Astrocyte (in vitro differentiated cells and primary cell): ENCODE results near the gene PLEKHM2. TPM values are rescaled to one million over a fixed set of nuclear protein-coding genes. Genes with fewer than 3 reads are reported as not detected.

ENCODE experiments used
- DNase-seq: peaks from one replicate; pipeline ENCODE4 v3.0.0-alpha.2; 2010; ENCODE audit warnings: low read depth
- FAIRE-seq: peaks from 2 replicates; lab custom pipeline; 2011; peaks lifted over from hg19 to GRCh38; lab: Jason Lieb, UNC
- H2AFZ ChIP-seq: 2 replicates; pipeline ENCODE4 v1.6.0; 2012; ENCODE audit warnings: low read depth, low read length, inconsistent platforms
- H3K27ac ChIP-seq: 2 replicates; pipeline ENCODE4 v1.5.1; 2011; ENCODE audit warnings: low read depth, low read length, inconsistent platforms
- H3K27me3 ChIP-seq: 2 replicates; pipeline ENCODE4 v1.6.0; 2011; ENCODE audit warnings: low read length, inconsistent platforms; ENCODE audit not compliant: insufficient read depth
- H3K36me3 ChIP-seq: 2 replicates; pipeline ENCODE4 v1.5.1; 2011; ENCODE audit warnings: low read length, inconsistent platforms; ENCODE audit not compliant: insufficient read depth
- H3K4me1 ChIP-seq: 2 replicates; pipeline ENCODE4 v1.5.1; 2011; ENCODE audit warnings: low read length, inconsistent platforms; ENCODE audit not compliant: insufficient read depth
- H3K4me2 ChIP-seq: 2 replicates; pipeline ENCODE4 v1.6.0; 2012; ENCODE audit warnings: low read length, inconsistent platforms
- H3K4me3 ChIP-seq: 2 replicates; pipeline ENCODE4 v1.5.1; 2011; ENCODE audit warnings: low read depth, mild to moderate bottlenecking, low read length, inconsistent platforms; ENCODE audit not compliant: insufficient read depth
- H3K79me2 ChIP-seq: 2 replicates; pipeline ENCODE4 v1.6.0; 2012; ENCODE audit warnings: mild to moderate bottlenecking, low read length, inconsistent platforms; ENCODE audit not compliant: insufficient read depth
- H3K9ac ChIP-seq: 2 replicates; pipeline ENCODE4 v1.6.0; 2012; ENCODE audit warnings: mild to moderate bottlenecking, low read length, inconsistent platforms
- H3K9me3 ChIP-seq: 2 replicates; pipeline ENCODE4 v1.5.1; 2012; ENCODE audit warnings: low read depth, mild to moderate bottlenecking, low read length, inconsistent platforms; ENCODE audit not compliant: insufficient read depth
- H4K20me1 ChIP-seq: 2 replicates; pipeline ENCODE4 v1.6.0; 2012; ENCODE audit warnings: low read length, inconsistent platforms; ENCODE audit not compliant: insufficient read depth
- H3K27ac Mint-ChIP-seq: one replicate; pipeline ENCODE4 v1.8.0; 2021; ENCODE audit warnings: mild to moderate bottlenecking, mixed read lengths; ENCODE audit not compliant: unreplicated experiment
- H3K27me3 Mint-ChIP-seq: one replicate; pipeline ENCODE4 v1.8.0; 2021; ENCODE audit warnings: low read depth, mixed read lengths; ENCODE audit not compliant: unreplicated experiment
- H3K36me3 Mint-ChIP-seq: one replicate; pipeline ENCODE4 v1.8.0; 2021; ENCODE audit warnings: low read depth, mixed read lengths; ENCODE audit not compliant: unreplicated experiment
- H3K4me1 Mint-ChIP-seq: one replicate; pipeline ENCODE4 v1.8.0; 2021; ENCODE audit warnings: low read depth, mixed read lengths; ENCODE audit not compliant: unreplicated experiment
- H3K4me3 Mint-ChIP-seq: one replicate; pipeline ENCODE4 v1.8.0; 2021; ENCODE audit warnings: mild to moderate bottlenecking, moderate library complexity, mixed read lengths; ENCODE audit not compliant: unreplicated experiment
- H3K9me3 Mint-ChIP-seq: one replicate; pipeline ENCODE4 v1.8.0; 2021; ENCODE audit warnings: mild to moderate bottlenecking, mixed read lengths; ENCODE audit not compliant: unreplicated experiment
- CTCF ChIP-seq: IDR thresholded peaks from 2 replicates; pipeline ENCODE4 v1.5.1; 2011; ENCODE audit warnings: low read depth, mild to moderate bottlenecking, inconsistent platforms, low read length, moderate library complexity; ENCODE audit not compliant: insufficient read depth
- EZH2 ChIP-seq: IDR thresholded peaks from 2 replicates; pipeline ENCODE4 v1.6.1; 2012; ENCODE audit warnings: mild to moderate bottlenecking, low read length, inconsistent platforms; ENCODE audit not compliant: insufficient read depth
- total RNA-seq: library from RNA; stranded (reverse); gene quantifications from 2 replicates; pipeline ENCODE4 v1.2.1, GENCODE V29; 2021

Gene PLEKHM2
- total RNA-seq, 1 donor from 2014 or later: 48.3 TPM

- Histone ChIP-seq H3K4me2 (no peak overlapping the region), H3K36me3 (no peaks in the 10 kb centered on the region), H3K79me2 (no peaks in the 10 kb centered on the region), H3K9ac (no peak overlapping the region), H4K20me1 (no peaks in the 10 kb centered on the region), H3K27ac (no peak overlapping the region), H3K9me3 (no peaks in the 10 kb centered on the region), H3K4me1 (no peaks in the 10 kb centered on the region), H2AFZ (no peak overlapping the region), H3K4me3 (no peak overlapping the region), H3K27me3 (no peaks in the 10 kb centered on the region)
- Mint-ChIP-seq H3K36me3 (peaks cover 6% of the 10 kb centered on the region), H3K27ac (no peak overlapping the region), H3K4me3 (no peak overlapping the region), H3K9me3 (no peaks in the 10 kb centered on the region), H3K4me1 (no peaks in the 10 kb centered on the region), H3K27me3 (no peaks in the 10 kb centered on the region)
- no peak for DNase-seq
- TF ChIP-seq CTCF: no peak
- no peak for TF ChIP-seq EZH2
- FAIRE-seq: no peak
Observed at GRCh38 chr1:15737324-15738319, 53.5 kb downstream of the PLEKHM2 start.

GRCh38 chr1:15738416-15739113, 54.4 kb downstream of the PLEKHM2 start:
- H3K27ac ChIP-seq: no peak overlapping the region
- H3K4me3 Mint-ChIP-seq: peak overlapping the region; percentile 27
- H3K9me3 ChIP-seq: no peaks in the 10 kb centered on the region
- no peak overlapping the region for H2AFZ ChIP-seq
- H3K36me3 ChIP-seq: no peaks in the 10 kb centered on the region
- H3K4me2 ChIP-seq: no peak overlapping the region
- no peak for FAIRE-seq
- DNase-seq: no peak
- H3K36me3 Mint-ChIP-seq: no peaks in the 10 kb centered on the region
- H3K4me3 ChIP-seq: no peak overlapping the region
- no peak overlapping the region for H3K27ac Mint-ChIP-seq
- H3K4me1 ChIP-seq: no peaks in the 10 kb centered on the region
- H3K9ac ChIP-seq: no peak overlapping the region
- H3K27me3 ChIP-seq: no peaks in the 10 kb centered on the region
- TF ChIP-seq CTCF: no peak
- no peak for TF ChIP-seq EZH2
- no peaks in the 10 kb centered on the region for H3K9me3 Mint-ChIP-seq
- no peaks in the 10 kb centered on the region for H3K4me1 Mint-ChIP-seq
- H3K79me2 ChIP-seq: no peaks in the 10 kb centered on the region
- no peaks in the 10 kb centered on the region for H4K20me1 ChIP-seq
- peaks cover 3% of the 10 kb centered on the region for H3K27me3 Mint-ChIP-seq
